Liver (tissue), 9 donors: ENCODE data around the gene COMMD1. TPM values are rescaled to one million over a fixed set of nuclear protein-coding genes. Genes with fewer than 3 reads are reported as not detected.
A peak's percentile ranks its signal among the peaks of the same experiment; 100 is the strongest.
"Not testable (repeated sequence)": the region's sequence is repeated elsewhere in the genome, so short reads cannot be mapped to it uniquely, and the experiment has no call there.

Experiments used
- DNase-seq: peaks from one replicate; pipeline ENCODE4 v3.0.0-alpha.2; 2017; ENCODE audit warnings: low spot score
- H3K27ac ChIP-seq, 2 donors: one replicate each; pipeline ENCODE4 v1.7.0; 2013; ENCODE audit warnings: inconsistent platforms in 2 of 2, low read length in 2 of 2, control low read depth in 1 of 2, low read depth in 1 of 2, mild to moderate bottlenecking in 1 of 2
- H3K27me3 ChIP-seq, 4 donors: one replicate each; pipeline versions ENCODE4 v1.6.1 to v1.7.0; 2013; ENCODE audit warnings: low read length in 3 of 4, inconsistent platforms in 1 of 4, mild to moderate bottlenecking in 1 of 4, moderate library complexity in 1 of 4; ENCODE audit not compliant: control insufficient read depth in 4 of 4, insufficient read depth in 4 of 4
- H3K36me3 ChIP-seq, 4 donors: one replicate each; pipeline versions ENCODE4 v1.6.1 to v1.7.0; 2013; ENCODE audit warnings: low read length in 3 of 4, mild to moderate bottlenecking in 3 of 4, low read depth in 1 of 4, moderate library complexity in 1 of 4; ENCODE audit not compliant: control insufficient read depth in 4 of 4, insufficient read depth in 3 of 4
- H3K4me1 ChIP-seq, 4 donors: one replicate each; pipeline versions ENCODE4 v1.6.1 to v1.7.0; 2013; ENCODE audit warnings: low read length in 3 of 4, mild to moderate bottlenecking in 3 of 4, moderate library complexity in 1 of 4; ENCODE audit not compliant: control insufficient read depth in 4 of 4, insufficient read depth in 4 of 4
- H3K4me3 ChIP-seq, 3 donors: one replicate each; pipeline versions ENCODE4 v1.6.1 to v1.7.0; 2013; ENCODE audit warnings: low read length in 3 of 3, control low read depth in 1 of 3, low read depth in 1 of 3, mild to moderate bottlenecking in 1 of 3
- H3K9ac ChIP-seq, 2 donors: one replicate each; pipeline ENCODE4 v1.7.0; 2013; ENCODE audit warnings: low read length in 2 of 2, mild to moderate bottlenecking in 2 of 2, moderate library complexity in 2 of 2, control low read depth in 1 of 2, low read depth in 1 of 2
- H3K9me3 ChIP-seq, 4 donors: one replicate each; pipeline versions ENCODE4 v1.6.1 to v1.7.0; 2013; ENCODE audit warnings: low read length in 3 of 4; ENCODE audit not compliant: control insufficient read depth in 4 of 4
- ATF3 ChIP-seq: IDR thresholded peaks from 2 replicates; pipeline ENCODE4 v1.6.1; 2016; ENCODE audit warnings: antibody characterized with exemption
- CTCF ChIP-seq: fragments of 150-350 bp; IDR thresholded peaks from 2 replicates; pipeline ENCODE4 v1.5.1; 2017; ENCODE audit warnings: improper control_type of control experiment, low read depth, low read length; ENCODE audit not compliant: missing input control
- EGR1 ChIP-seq, 2 donors: IDR thresholded peaks; 2 replicates each; pipeline ENCODE4 v1.6.1; 2016 to 2018; ENCODE audit warnings: antibody characterized with exemption in 2 of 2, low read depth in 2 of 2
- FOXA1 ChIP-seq: IDR thresholded peaks from 2 replicates; pipeline ENCODE4 v1.6.1; 2016; ENCODE audit warnings: antibody characterized with exemption
- FOXA2 ChIP-seq: IDR thresholded peaks from 2 replicates; pipeline ENCODE4 v1.6.1; 2016; ENCODE audit warnings: antibody characterized with exemption
- GABPA ChIP-seq, 2 donors: IDR thresholded peaks in 1 of 2; conservative IDR thresholded peaks in 1 of 2; 2 replicates each; pipeline ENCODE4 v1.6.1; 2016; ENCODE audit warnings: antibody characterized with exemption in 2 of 2, mild to moderate bottlenecking in 1 of 2, moderate library complexity in 1 of 2
- HNF4A ChIP-seq, 2 donors: conservative IDR thresholded peaks; 2 replicates each; pipeline ENCODE4 v1.6.1; 2016; ENCODE audit warnings: antibody characterized with exemption in 2 of 2, mild to moderate bottlenecking in 2 of 2
- HNF4G ChIP-seq: IDR thresholded peaks from 2 replicates; pipeline ENCODE4 v1.6.1; 2016; ENCODE audit warnings: antibody characterized with exemption
- JUND ChIP-seq, 2 donors: IDR thresholded peaks; 2 replicates each; pipeline ENCODE4 v1.6.1; 2016; ENCODE audit warnings: antibody characterized with exemption in 2 of 2
- MAX ChIP-seq: IDR thresholded peaks from 2 replicates; pipeline ENCODE4 v1.6.1; 2016; ENCODE audit warnings: antibody characterized with exemption
- NR2F2 ChIP-seq: IDR thresholded peaks from 2 replicates; pipeline ENCODE4 v1.6.1; 2016; ENCODE audit warnings: antibody characterized with exemption
- RAD21 ChIP-seq, 2 donors: IDR thresholded peaks; 2 replicates each; pipeline ENCODE4 v1.6.1; 2016; ENCODE audit warnings: antibody characterized with exemption in 2 of 2, mild to moderate bottlenecking in 2 of 2
- RXRA ChIP-seq, 2 donors: IDR thresholded peaks; 2 replicates each; pipeline ENCODE4 v1.6.1; 2017 to 2018; ENCODE audit warnings: antibody characterized with exemption in 2 of 2, mild to moderate bottlenecking in 1 of 2
- SP1 ChIP-seq: IDR thresholded peaks from 2 replicates; pipeline ENCODE4 v1.6.1; 2018; ENCODE audit warnings: antibody characterized with exemption, mild to moderate bottlenecking
- TAF1 ChIP-seq: conservative IDR thresholded peaks from 2 replicates; pipeline ENCODE4 v1.6.1; 2016; ENCODE audit warnings: antibody characterized with exemption, mild to moderate bottlenecking
- YY1 ChIP-seq: IDR thresholded peaks from 2 replicates; pipeline ENCODE4 v1.6.1; 2016; ENCODE audit warnings: antibody characterized with exemption, mild to moderate bottlenecking
- ZBTB33 ChIP-seq: IDR thresholded peaks from 2 replicates; pipeline ENCODE4 v1.6.1; 2016; ENCODE audit warnings: antibody characterized with exemption
- WGBS: extraction: QIAGEN DNeasy Blood & Tissue Kit; methylation state at CpG from one replicate; pipeline ENCODE4 v1.1.7; 2013; 5-methylcytosine and 5-hydroxymethylcytosine counted together
- polyA plus RNA-seq, 2 donors: library from polyadenylated mRNA; stranded (reverse) in 1 of 2; unstranded in 1 of 2; fragments of 200-250 nt in 1 of 2; fragments of >200 nt in 1 of 2; fragmentation: Nextera tagmentation in 1 of 2; extraction: Ambion mirVana in 1 of 2; gene quantifications; one replicate each; pipeline versions ENCODE4 v1.2.1 to v1.2.3, GENCODE V29; 2013 to 2015
- total RNA-seq, 2 donors: library from RNA; depleted of rRNA; stranded (reverse); fragments of >200 nt; gene quantifications; one replicate each; pipeline ENCODE4 v1.2.3, GENCODE V29; 2014
- TF ChIP-seq, protein P1 (sequence below): IDR thresholded peaks from 2 replicates; pipeline ENCODE4 v1.6.1; 2016; ENCODE audit warnings: antibody characterized with exemption, mild to moderate bottlenecking
- donor health status: healthy.
- donor health status: healthy.
- donor health status: healthy.
- donor health status: healthy.
- donor health status: healthy.

COMMD1 gene
- total and polyA plus RNA-seq, 4 donors: 17.4 to 47.9 (median 20.7) TPM

DNA sequence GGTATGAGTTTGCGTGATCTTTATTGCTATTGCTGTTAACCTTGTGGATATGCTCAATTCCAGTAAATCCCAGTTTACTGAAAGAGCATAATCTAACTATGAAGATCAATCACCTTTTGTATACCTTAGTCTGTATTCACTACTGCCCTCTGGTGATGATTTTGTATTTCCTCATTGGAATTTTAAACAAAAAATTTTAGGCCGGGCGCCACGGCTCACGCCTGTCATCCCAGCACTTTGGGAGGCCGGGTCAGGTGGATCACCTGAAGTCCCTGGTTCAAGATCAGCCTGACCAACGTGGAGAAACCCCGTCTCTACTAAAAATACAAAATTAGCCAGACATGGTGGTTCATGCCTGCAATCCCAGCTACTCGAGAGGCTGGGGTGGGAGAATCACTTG is 5.1 kb downstream of the COMMD1 start:
- Histone ChIP-seq H3K27me3 (no peaks in the 10 kb centered on the region), H3K36me3 (no peaks in the 10 kb centered on the region), H3K9ac (no peak overlapping the region), H3K4me1 (peaks cover 3 to 20% (median 12%) of the 10 kb centered on the region in 4 donors), H3K9me3 (no peaks in the 10 kb centered on the region), H3K4me3 (no peak overlapping the region), H3K27ac (no peak overlapping the region)
- WGBS: 78% methylated on average over 9 of the region's 9 CpGs
- TF ChIP-seq NR2F2 (no peak), RAD21 (IDR thresholded peaks at IDR 0.05) (peak; percentile 15 to 30)
- DNase-seq: no peak

DNA sequence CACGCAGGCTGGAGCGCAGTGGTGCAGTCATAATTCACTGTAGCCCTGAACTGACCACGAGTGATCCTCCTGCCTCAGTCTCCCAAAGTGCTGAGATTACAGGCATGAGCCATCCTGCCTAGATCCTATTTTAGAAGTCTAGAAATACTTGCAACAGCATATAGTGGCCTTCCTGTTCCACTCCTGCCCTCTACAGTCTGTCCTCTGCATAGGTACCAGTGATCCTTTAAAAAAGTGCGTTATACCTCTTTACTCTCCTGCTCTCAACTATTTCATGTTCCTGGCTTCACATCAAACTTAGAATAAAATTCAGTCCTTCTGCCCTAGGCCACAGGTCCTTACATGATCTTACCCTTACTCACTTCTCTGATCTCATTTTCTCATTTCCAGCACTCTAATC is 6.0 kb downstream of the COMMD1 start:
- Histone ChIP-seq H3K27me3 (no peaks in the 10 kb centered on the region), H3K27ac (no peak overlapping the region), H3K9ac (no peak overlapping the region), H3K4me3 (no peak overlapping the region), H3K36me3 (no peaks in the 10 kb centered on the region), H3K9me3 (no peaks in the 10 kb centered on the region), H3K4me1 (peaks cover 3 to 13% (median 8%) of the 10 kb centered on the region in 4 donors)
- TF ChIP-seq NR2F2: no peak
- TF ChIP-seq RAD21 (IDR thresholded peaks at IDR 0.05): peak in 1 of 2 donors; percentile 44
- no peak for DNase-seq
- WGBS: 96% methylated on average over 4 of the region's 4 CpGs

DNA sequence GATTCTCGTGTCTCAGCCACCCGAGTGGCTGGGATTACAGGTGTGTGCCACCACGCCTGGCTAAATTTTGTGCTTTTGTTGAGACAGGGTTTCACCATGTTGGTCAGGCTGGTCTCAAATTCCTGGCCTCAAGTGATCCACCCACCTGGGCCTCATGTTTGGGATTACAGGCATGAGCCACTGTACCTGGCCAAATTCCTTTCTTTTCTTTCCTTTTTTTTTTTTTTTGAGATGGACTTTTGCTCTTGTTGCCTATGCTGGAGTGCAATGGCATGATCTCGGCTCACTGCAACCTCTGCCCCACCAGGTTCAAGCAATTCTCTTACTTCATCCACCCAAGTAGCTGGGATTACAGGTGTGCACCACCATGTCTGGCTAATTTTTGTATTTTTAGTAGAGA is 9.3 kb downstream of the COMMD1 start:
- not testable (repeated sequence) for H3K9ac ChIP-seq, H3K9me3 ChIP-seq, DNase-seq, H3K36me3 ChIP-seq, H3K27me3 ChIP-seq, H3K4me3 ChIP-seq, H3K27ac ChIP-seq, H3K4me1 ChIP-seq
- TF ChIP-seq HNF4A (conservative IDR thresholded peaks at IDR 0.05): peak in 1 of 2 donors; percentile 35
- WGBS: 85% methylated on average over 4 of the region's 4 CpGs

GRCh38 chr2:61920548-61920947 is 15.1 kb downstream of the COMMD1 start:
- WGBS: 90% methylated on average over 1 of the region's 1 CpG
- H3K27ac ChIP-seq: no peak overlapping the region
- no peaks in the 10 kb centered on the region for H3K27me3 ChIP-seq
- TF ChIP-seq RXRA (IDR thresholded peaks at IDR 0.05) (no peak), FOXA2 (no peak), YY1 (no peak), ZBTB33 (no peak), GABPA (IDR thresholded peaks at IDR 0.05 in 1 of 2, conservative IDR thresholded peaks at IDR 0.05 in 1 of 2) (no peak), FOXA1 (no peak), RAD21 (IDR thresholded peaks at IDR 0.05) (no peak), HNF4G (no peak), JUND (IDR thresholded peaks at IDR 0.05) (no peak), TAF1 (no peak), ATF3 (no peak), HNF4A (conservative IDR thresholded peaks at IDR 0.05) (no peak), EGR1 (IDR thresholded peaks at IDR 0.05; ENCODE audit: low read depth in 2 of 2) (no peak), CTCF (no peak), NR2F2 (no peak), MAX (no peak), SP1 (no peak)
- TF ChIP-seq, protein P1, sequence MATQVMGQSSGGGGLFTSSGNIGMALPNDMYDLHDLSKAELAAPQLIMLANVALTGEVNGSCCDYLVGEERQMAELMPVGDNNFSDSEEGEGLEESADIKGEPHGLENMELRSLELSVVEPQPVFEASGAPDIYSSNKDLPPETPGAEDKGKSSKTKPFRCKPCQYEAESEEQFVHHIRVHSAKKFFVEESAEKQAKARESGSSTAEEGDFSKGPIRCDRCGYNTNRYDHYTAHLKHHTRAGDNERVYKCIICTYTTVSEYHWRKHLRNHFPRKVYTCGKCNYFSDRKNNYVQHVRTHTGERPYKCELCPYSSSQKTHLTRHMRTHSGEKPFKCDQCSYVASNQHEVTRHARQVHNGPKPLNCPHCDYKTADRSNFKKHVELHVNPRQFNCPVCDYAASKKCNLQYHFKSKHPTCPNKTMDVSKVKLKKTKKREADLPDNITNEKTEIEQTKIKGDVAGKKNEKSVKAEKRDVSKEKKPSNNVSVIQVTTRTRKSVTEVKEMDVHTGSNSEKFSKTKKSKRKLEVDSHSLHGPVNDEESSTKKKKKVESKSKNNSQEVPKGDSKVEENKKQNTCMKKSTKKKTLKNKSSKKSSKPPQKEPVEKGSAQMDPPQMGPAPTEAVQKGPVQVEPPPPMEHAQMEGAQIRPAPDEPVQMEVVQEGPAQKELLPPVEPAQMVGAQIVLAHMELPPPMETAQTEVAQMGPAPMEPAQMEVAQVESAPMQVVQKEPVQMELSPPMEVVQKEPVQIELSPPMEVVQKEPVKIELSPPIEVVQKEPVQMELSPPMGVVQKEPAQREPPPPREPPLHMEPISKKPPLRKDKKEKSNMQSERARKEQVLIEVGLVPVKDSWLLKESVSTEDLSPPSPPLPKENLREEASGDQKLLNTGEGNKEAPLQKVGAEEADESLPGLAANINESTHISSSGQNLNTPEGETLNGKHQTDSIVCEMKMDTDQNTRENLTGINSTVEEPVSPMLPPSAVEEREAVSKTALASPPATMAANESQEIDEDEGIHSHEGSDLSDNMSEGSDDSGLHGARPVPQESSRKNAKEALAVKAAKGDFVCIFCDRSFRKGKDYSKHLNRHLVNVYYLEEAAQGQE: no peak
- H3K36me3 ChIP-seq: peaks cover 0 to 3% (median 1%) of the 10 kb centered on the region in 4 donors
- no peak overlapping the region for H3K4me3 ChIP-seq
- no peaks in the 10 kb centered on the region for H3K4me1 ChIP-seq
- DNase-seq: no peak
- no peaks in the 10 kb centered on the region for H3K9me3 ChIP-seq
- H3K9ac ChIP-seq: no peak overlapping the region
